ENCODE measurements around the gene SPECC1. TPM values are rescaled to one million over a fixed set of nuclear protein-coding genes. Genes with fewer than 3 reads are reported as not detected.
"Not testable (repeated sequence)": the region's sequence is repeated elsewhere in the genome, so short reads cannot be mapped to it uniquely, and the experiment has no call there.

SPECC1 gene
- total and polyA plus RNA-seq, 2 experiments from 2014 or later: 1.3 to 1.5 TPM

GRCh38 chr17:20074001-20074400, 64.8 kb downstream of the SPECC1 start:
- no peak for DNase-seq
- H3K4me2 ChIP-seq (ENCODE audit: unreplicated experiment): no peak overlapping the region

GRCh38 chr17:20074489-20074888, 65.3 kb downstream of the SPECC1 start:
- TF ChIP-seq EZH2 (IDR thresholded peaks at IDR 0.05; ENCODE audit: insufficient read depth, poor library complexity, severe bottlenecking) (no peak), EZH2phosphoT487 (IDR thresholded peaks at IDR 0.05; ENCODE audit: insufficient read depth, low read depth) (no peak)
- H3K36me3 ChIP-seq (ENCODE audit: low read depth): no peaks in the 10 kb centered on the region

More at GRCh38 chr17:20074001-20074400, 64.8 kb downstream of the SPECC1 start:
- Histone ChIP-seq H3K27me3 (replicated peaks; ENCODE audit: insufficient read depth) (no peaks in the 10 kb centered on the region; the same call in none of the 2 replicates), H3K9me3 (ENCODE audit: low read depth) (no peaks in the 10 kb centered on the region), H3K4me3 (no peak overlapping the region), H3K9ac (no peak overlapping the region), H3K27ac (no peak overlapping the region), H3K36me3 (ENCODE audit: low read depth) (no peaks in the 10 kb centered on the region), H3K79me2 (ENCODE audit: insufficient read depth) (no peaks in the 10 kb centered on the region), H2AFZ (no peak overlapping the region), H4K20me1 (ENCODE audit: insufficient read depth) (no peaks in the 10 kb centered on the region), H3K9me2 (ENCODE audit: insufficient read depth) (no peaks in the 10 kb centered on the region), H3K4me1 (ENCODE audit: insufficient read depth) (no peaks in the 10 kb centered on the region), H3F3A (ENCODE audit: insufficient read depth) (no peaks in the 10 kb centered on the region)
- TF ChIP-seq EZH2 (IDR thresholded peaks at IDR 0.05; ENCODE audit: insufficient read depth, poor library complexity, severe bottlenecking): no peak
- TF ChIP-seq EZH2phosphoT487 (IDR thresholded peaks at IDR 0.05; ENCODE audit: insufficient read depth, low read depth): no peak
- in situ Hi-C loops (cut with MboI): no loop called here
- 27 to 33% methylated on average over 7 of the region's 7 CpGs for WGBS, 2 experiments (ENCODE audit: low coverage in 1 of 2, low lambda C conversion rate in 2 of 2, missing lambda C conversion rate in 2 of 2)

GRCh38 chr17:20076137-20076536, 67.0 kb downstream of the SPECC1 start:
- not testable (repeated sequence) for H4K20me1 ChIP-seq (ENCODE audit: insufficient read depth); H3K36me3 ChIP-seq (ENCODE audit: low read depth); H3K27me3 ChIP-seq (replicated peaks; ENCODE audit: insufficient read depth); H3K9me2 ChIP-seq (ENCODE audit: insufficient read depth); H3K27ac ChIP-seq; H3K9ac ChIP-seq; H2AFZ ChIP-seq; H3K4me2 ChIP-seq (ENCODE audit: unreplicated experiment); H3K9me3 ChIP-seq (ENCODE audit: low read depth); DNase-seq; H3F3A ChIP-seq (ENCODE audit: insufficient read depth); H3K4me1 ChIP-seq (ENCODE audit: insufficient read depth); H3K79me2 ChIP-seq (ENCODE audit: insufficient read depth); H3K4me3 ChIP-seq
- 67 to 73% methylated on average over 3 of the region's 3 CpGs for WGBS, 2 experiments (ENCODE audit: low coverage in 1 of 2, low lambda C conversion rate in 2 of 2, missing lambda C conversion rate in 2 of 2)
- in situ Hi-C loops (cut with MboI): loop anchor here (25.0 kb wide), 1 partner anchor 111 kb away; no protein-coding TSS in a partner anchor

More at GRCh38 chr17:20074489-20074888, 65.3 kb downstream of the SPECC1 start:
- Histone ChIP-seq H2AFZ (no peak overlapping the region), H3K79me2 (ENCODE audit: insufficient read depth) (no peaks in the 10 kb centered on the region), H4K20me1 (ENCODE audit: insufficient read depth) (no peaks in the 10 kb centered on the region), H3K4me3 (no peak overlapping the region), H3K9me3 (ENCODE audit: low read depth) (no peaks in the 10 kb centered on the region), H3K27ac (no peak overlapping the region), H3K4me1 (ENCODE audit: insufficient read depth) (no peaks in the 10 kb centered on the region), H3K4me2 (ENCODE audit: unreplicated experiment) (no peak overlapping the region), H3K9me2 (ENCODE audit: insufficient read depth) (no peaks in the 10 kb centered on the region), H3F3A (ENCODE audit: insufficient read depth) (no peaks in the 10 kb centered on the region), H3K9ac (no peak overlapping the region), H3K27me3 (replicated peaks; ENCODE audit: insufficient read depth) (no peaks in the 10 kb centered on the region; the same call in none of the 2 replicates)
- no peak for DNase-seq
- 70 to 73% methylated on average over 3 of the region's 3 CpGs for WGBS, 2 experiments (ENCODE audit: low coverage in 1 of 2, low lambda C conversion rate in 2 of 2, missing lambda C conversion rate in 2 of 2)
- in situ Hi-C loops (cut with MboI): no loop called here

DNA sequence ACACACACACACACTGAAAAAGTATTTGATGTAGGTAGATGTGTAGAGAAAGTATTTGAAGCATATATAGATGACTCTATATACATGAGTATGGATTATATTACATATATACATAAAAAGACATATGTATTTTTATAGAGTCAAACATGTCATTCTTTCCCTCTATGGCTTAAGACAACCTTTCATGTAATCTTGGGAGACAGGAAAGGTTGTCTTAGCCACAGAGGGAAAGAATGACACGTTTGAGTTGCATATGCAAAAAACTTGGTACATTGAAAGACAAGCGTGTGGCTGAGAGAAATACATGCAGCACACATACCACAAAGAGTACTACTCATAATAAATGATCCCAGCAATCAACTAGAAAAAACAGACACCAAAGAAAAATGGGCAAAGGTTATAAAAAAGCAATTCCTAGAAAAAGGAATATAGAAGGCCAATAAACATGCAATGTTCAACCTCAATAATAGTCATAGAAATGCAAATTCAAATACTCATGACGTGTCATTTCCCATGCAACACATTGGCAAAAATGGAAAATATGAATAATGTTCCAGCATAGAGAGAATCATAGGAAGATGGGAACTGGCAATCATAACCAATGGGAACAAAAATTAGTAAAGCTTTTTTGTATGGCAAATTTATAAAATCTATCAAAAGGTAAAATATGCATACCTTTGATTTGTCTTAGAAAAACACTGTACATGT, 69.0 kb downstream of the SPECC1 start:
- H3K79me2 ChIP-seq (ENCODE audit: insufficient read depth): no peaks in the 10 kb centered on the region
- in situ Hi-C loops (cut with MboI): loop anchor here (25.0 kb wide), 1 partner anchor 109 kb away; no protein-coding TSS in a partner anchor
- H3K27me3 ChIP-seq (replicated peaks; ENCODE audit: insufficient read depth): no peaks in the 10 kb centered on the region; the same call in none of the 2 replicates
- no peaks in the 10 kb centered on the region for H3K9me3 ChIP-seq (ENCODE audit: low read depth)
- no peaks in the 10 kb centered on the region for H3F3A ChIP-seq (ENCODE audit: insufficient read depth)
- H2AFZ ChIP-seq: no peak overlapping the region
- TF ChIP-seq EZH2phosphoT487 (IDR thresholded peaks at IDR 0.05; ENCODE audit: insufficient read depth, low read depth) (no peak), EZH2 (IDR thresholded peaks at IDR 0.05; ENCODE audit: insufficient read depth, poor library complexity, severe bottlenecking) (no peak)
- no peak overlapping the region for H3K27ac ChIP-seq
- H3K4me3 ChIP-seq: no peak overlapping the region
- no peak for DNase-seq
- no peaks in the 10 kb centered on the region for H4K20me1 ChIP-seq (ENCODE audit: insufficient read depth)
- H3K36me3 ChIP-seq (ENCODE audit: low read depth): no peaks in the 10 kb centered on the region
- H3K4me1 ChIP-seq (ENCODE audit: insufficient read depth): no peaks in the 10 kb centered on the region
- no peak overlapping the region for H3K4me2 ChIP-seq (ENCODE audit: unreplicated experiment)
- 52 to 62% methylated on average over 3 of the region's 3 CpGs for WGBS, 2 experiments (ENCODE audit: low coverage in 1 of 2, low lambda C conversion rate in 2 of 2, missing lambda C conversion rate in 2 of 2)
- no peak overlapping the region for H3K9ac ChIP-seq
- no peaks in the 10 kb centered on the region for H3K9me2 ChIP-seq (ENCODE audit: insufficient read depth)

Measured in GM23248 (cell line).